T-helper 1 cell treated with Interleukin-12 subunit alpha and Interleukin-12 subunit beta and Interleukin-4 antibody, amounts not matched to agents 30 μg/mL and 1 μg/mL, for 36 hours (primary cell): Measurements from ENCODE around the gene COL4A2.

Experiments
- H3K27ac Mint-ChIP-seq: one replicate; pipeline ENCODE4 v1.8.0; 2021; ENCODE audit warnings: mild to moderate bottlenecking, mixed read lengths
- H3K27me3 Mint-ChIP-seq: one replicate; pipeline ENCODE4 v1.8.0; 2021; ENCODE audit warnings: low read depth, mixed read lengths
- H3K36me3 Mint-ChIP-seq: one replicate; pipeline ENCODE4 v1.8.0; 2021; ENCODE audit warnings: low read depth, mixed read lengths
- H3K4me1 Mint-ChIP-seq: one replicate; pipeline ENCODE4 v1.8.0; 2021; ENCODE audit warnings: low read depth, mixed read lengths
- H3K4me3 Mint-ChIP-seq: one replicate; pipeline ENCODE4 v1.8.0; 2021; ENCODE audit warnings: mild to moderate bottlenecking, moderate library complexity, mixed read lengths
- H3K9me3 Mint-ChIP-seq: one replicate; pipeline ENCODE4 v1.8.0; 2021; ENCODE audit warnings: mixed read lengths

The COL4A2 gene

GRCh38 chr13:110324026-110324749 lies 17.1 kb downstream of the COL4A2 start:
- no peak overlapping the region for H3K27ac Mint-ChIP-seq
- no peaks in the 10 kb centered on the region for H3K36me3 Mint-ChIP-seq
- H3K4me1 Mint-ChIP-seq: peaks cover 10% of the 10 kb centered on the region
- H3K4me3 Mint-ChIP-seq: no peak overlapping the region
- H3K9me3 Mint-ChIP-seq: no peaks in the 10 kb centered on the region
- peaks cover 49% of the 10 kb centered on the region for H3K27me3 Mint-ChIP-seq

GRCh38 chr13:110326263-110326904 lies 19.3 kb downstream of the COL4A2 start:
- no peaks in the 10 kb centered on the region for H3K36me3 Mint-ChIP-seq
- H3K4me3 Mint-ChIP-seq: no peak overlapping the region
- H3K27ac Mint-ChIP-seq: no peak overlapping the region
- no peaks in the 10 kb centered on the region for H3K4me1 Mint-ChIP-seq
- H3K27me3 Mint-ChIP-seq: peaks cover 58% of the 10 kb centered on the region
- no peaks in the 10 kb centered on the region for H3K9me3 Mint-ChIP-seq

GRCh38 chr13:110327051-110327721 lies 20.1 kb downstream of the COL4A2 start:
- H3K36me3 Mint-ChIP-seq: no peaks in the 10 kb centered on the region
- no peaks in the 10 kb centered on the region for H3K9me3 Mint-ChIP-seq
- peaks cover 56% of the 10 kb centered on the region for H3K27me3 Mint-ChIP-seq
- H3K4me1 Mint-ChIP-seq: no peaks in the 10 kb centered on the region
- no peak overlapping the region for H3K27ac Mint-ChIP-seq
- H3K4me3 Mint-ChIP-seq: no peak overlapping the region

DNA sequence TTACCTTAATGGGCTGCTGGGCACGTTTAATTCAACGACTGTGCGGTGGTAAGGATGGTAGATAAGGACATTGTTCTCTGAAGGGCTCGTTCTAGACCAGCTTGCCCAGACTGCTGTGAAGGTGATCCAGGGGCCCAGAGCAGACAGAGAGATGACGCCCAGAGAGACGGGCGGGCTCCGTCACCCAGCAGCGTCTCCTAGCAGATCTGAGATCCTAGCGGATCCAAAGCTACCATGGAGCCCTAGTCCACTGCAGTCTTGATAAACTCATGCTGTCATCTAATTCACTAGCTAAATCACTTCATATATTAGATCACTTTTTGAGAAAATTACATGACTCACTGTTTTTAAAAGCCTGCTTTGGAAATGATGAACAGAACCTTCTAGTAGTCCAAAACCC lies 21.5 kb downstream of the COL4A2 start:
- peaks cover 53% of the 10 kb centered on the region for H3K27me3 Mint-ChIP-seq
- no peaks in the 10 kb centered on the region for H3K4me1 Mint-ChIP-seq
- H3K27ac Mint-ChIP-seq: no peak overlapping the region
- H3K9me3 Mint-ChIP-seq: no peaks in the 10 kb centered on the region
- no peaks in the 10 kb centered on the region for H3K36me3 Mint-ChIP-seq
- no peak overlapping the region for H3K4me3 Mint-ChIP-seq

DNA sequence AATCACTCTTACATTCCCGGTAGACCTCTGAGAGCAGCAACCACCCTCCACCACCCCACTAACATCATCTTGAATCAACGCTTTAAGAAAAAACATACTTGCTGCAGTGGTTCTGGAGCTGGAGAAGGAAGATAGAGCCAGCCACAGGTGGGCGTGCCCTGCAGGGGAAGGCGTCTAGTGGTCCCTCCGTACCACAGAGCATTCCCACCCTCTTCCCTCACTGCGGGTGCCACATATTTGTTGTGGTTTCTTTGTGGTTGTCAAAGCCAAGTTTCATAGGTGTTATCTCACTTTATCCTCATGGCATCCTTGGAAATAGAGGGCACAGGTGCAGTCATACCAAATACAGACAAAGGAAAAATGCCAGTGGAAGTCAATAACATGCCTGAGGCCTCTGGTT lies 22.2 kb downstream of the COL4A2 start:
- Mint-ChIP-seq H3K4me3 (no peak overlapping the region), H3K27me3 (peaks cover 46% of the 10 kb centered on the region), H3K27ac (no peak overlapping the region), H3K36me3 (no peaks in the 10 kb centered on the region), H3K4me1 (no peaks in the 10 kb centered on the region), H3K9me3 (no peaks in the 10 kb centered on the region)

DNA sequence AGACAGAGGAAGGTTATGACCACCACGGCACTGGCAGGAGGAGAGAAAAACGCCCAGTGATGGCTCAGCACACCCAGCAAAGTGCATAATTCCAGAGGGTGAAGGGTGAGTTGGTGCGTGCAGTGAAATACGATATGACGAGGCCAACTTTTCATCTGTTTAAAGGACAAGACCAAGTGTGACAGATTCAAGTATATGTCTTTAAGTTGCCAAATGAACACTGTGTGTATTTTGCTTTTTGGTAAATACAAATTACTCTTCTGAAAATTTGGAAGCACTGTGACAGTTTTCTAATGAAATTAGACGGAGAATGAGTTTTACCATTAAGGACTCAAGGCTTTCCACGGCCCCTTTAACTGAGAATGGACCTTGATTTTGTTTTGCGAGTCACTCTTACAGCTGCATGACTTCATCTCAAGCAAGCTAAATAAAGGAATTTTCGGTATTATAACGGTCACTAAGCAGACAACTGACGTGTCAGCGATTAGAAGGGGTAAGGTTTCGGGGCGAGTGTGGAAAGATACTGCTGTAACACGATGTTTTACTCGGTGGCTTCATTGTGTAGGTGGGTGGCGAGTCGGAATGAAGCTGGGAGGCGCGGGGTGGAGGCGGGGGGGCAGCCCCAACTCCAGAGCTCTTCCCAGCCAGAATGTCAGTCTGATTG lies 22.8 kb downstream of the COL4A2 start:
- peaks cover 40% of the 10 kb centered on the region for H3K27me3 Mint-ChIP-seq
- H3K4me1 Mint-ChIP-seq: no peaks in the 10 kb centered on the region
- H3K9me3 Mint-ChIP-seq: peaks cover 5% of the 10 kb centered on the region
- H3K4me3 Mint-ChIP-seq: no peak overlapping the region
- no peak overlapping the region for H3K27ac Mint-ChIP-seq
- H3K36me3 Mint-ChIP-seq: no peaks in the 10 kb centered on the region

DNA sequence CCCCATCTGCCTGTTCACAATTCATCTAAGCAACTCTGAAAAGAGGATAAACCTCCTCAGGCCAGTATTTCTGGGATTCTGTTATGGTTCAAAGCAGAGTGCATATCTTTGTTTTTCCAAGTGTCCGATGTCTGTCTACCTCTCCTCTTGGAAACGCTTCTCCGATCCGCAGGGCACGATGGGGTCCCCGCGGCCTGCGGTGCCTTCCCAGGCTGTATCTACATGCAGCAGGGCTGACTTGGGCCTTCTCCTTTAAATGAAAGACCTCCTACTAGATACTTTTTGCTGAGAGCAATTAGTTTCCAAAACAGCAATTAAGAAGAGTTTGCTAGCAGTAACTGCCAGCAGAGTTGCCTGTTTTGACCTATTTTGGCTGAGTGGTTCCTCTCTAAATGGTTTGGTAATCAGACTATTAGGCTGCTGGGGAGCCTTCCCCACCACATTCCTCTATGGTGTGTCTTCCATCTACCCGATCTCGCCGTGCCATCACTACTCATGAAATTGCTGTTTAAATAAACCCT lies 23.5 kb downstream of the COL4A2 start:
- H3K4me3 Mint-ChIP-seq: no peak overlapping the region
- no peaks in the 10 kb centered on the region for H3K36me3 Mint-ChIP-seq
- no peak overlapping the region for H3K27ac Mint-ChIP-seq
- peaks cover 45% of the 10 kb centered on the region for H3K27me3 Mint-ChIP-seq
- peaks cover 7% of the 10 kb centered on the region for H3K9me3 Mint-ChIP-seq
- H3K4me1 Mint-ChIP-seq: no peaks in the 10 kb centered on the region

- Mint-ChIP-seq H3K27ac (no peak overlapping the region), H3K4me3 (no peak overlapping the region), H3K27me3 (peaks cover 40% of the 10 kb centered on the region), H3K9me3 (peaks cover 7% of the 10 kb centered on the region), H3K4me1 (no peaks in the 10 kb centered on the region), H3K36me3 (no peaks in the 10 kb centered on the region)
Measured at GRCh38 chr13:110331362-110331761, 24.3 kb downstream of the COL4A2 start.

GRCh38 chr13:110332750-110333149 lies 25.7 kb downstream of the COL4A2 start:
- Mint-ChIP-seq H3K27me3 (peaks cover 29% of the 10 kb centered on the region), H3K4me1 (no peaks in the 10 kb centered on the region), H3K9me3 (peaks cover 7% of the 10 kb centered on the region), H3K36me3 (no peaks in the 10 kb centered on the region), H3K27ac (no peak overlapping the region), H3K4me3 (no peak overlapping the region)

DNA sequence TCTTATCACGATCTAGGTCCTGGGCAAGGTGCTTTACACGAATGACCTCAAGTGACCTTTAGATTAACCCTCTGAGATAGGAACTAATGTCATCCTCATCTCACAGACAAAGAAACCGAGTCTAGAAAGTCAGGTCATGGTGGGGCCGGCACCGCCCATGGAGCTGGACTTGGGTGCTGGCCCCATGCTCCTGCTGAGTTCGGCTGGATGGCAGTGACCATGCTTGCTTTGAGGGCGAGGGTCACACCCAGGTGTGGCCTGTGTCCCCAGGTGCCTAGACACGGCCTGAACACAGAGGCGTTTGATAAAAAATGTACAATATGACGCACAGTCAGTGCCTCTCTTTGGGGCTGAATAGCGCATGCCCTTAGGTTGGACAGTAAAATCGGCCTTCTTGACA lies 26.8 kb downstream of the COL4A2 start:
- no peaks in the 10 kb centered on the region for H3K4me1 Mint-ChIP-seq
- no peak overlapping the region for H3K4me3 Mint-ChIP-seq
- H3K27me3 Mint-ChIP-seq: peaks cover 29% of the 10 kb centered on the region
- H3K27ac Mint-ChIP-seq: no peak overlapping the region
- H3K9me3 Mint-ChIP-seq: peaks cover 7% of the 10 kb centered on the region
- no peaks in the 10 kb centered on the region for H3K36me3 Mint-ChIP-seq

- H3K27me3 Mint-ChIP-seq: peaks cover 26% of the 10 kb centered on the region
- H3K4me3 Mint-ChIP-seq: no peak overlapping the region
- no peaks in the 10 kb centered on the region for H3K36me3 Mint-ChIP-seq
- H3K27ac Mint-ChIP-seq: no peak overlapping the region
- H3K4me1 Mint-ChIP-seq: peaks cover 3% of the 10 kb centered on the region
- peaks cover 7% of the 10 kb centered on the region for H3K9me3 Mint-ChIP-seq
Measured at GRCh38 chr13:110334256-110334655, 27.2 kb downstream of the COL4A2 start.

GRCh38 chr13:110334841-110335490 lies 27.9 kb downstream of the COL4A2 start:
- Mint-ChIP-seq H3K36me3 (no peaks in the 10 kb centered on the region), H3K27me3 (peaks cover 22% of the 10 kb centered on the region), H3K9me3 (peaks cover 7% of the 10 kb centered on the region), H3K27ac (no peak overlapping the region), H3K4me3 (no peak overlapping the region), H3K4me1 (peaks cover 3% of the 10 kb centered on the region)

DNA sequence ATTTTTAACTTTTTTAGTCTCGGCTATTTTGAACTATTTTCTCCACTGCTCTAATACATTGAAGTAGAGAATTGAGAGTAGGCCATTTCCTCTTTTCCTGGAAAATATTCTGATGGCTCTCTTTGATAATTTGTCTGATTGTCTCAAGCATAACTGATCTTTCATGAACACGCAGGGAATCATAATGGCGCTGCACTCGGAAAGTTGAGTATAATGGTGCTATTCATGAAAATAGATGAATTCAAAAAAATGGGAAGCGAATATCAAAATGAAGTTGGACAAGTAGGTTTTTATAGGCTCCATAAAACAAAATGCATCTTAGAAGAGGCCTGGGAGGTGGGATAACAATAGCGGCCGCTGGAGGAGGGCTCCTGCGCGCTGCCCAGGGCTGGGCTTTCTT lies 29.0 kb downstream of the COL4A2 start:
- H3K27me3 Mint-ChIP-seq: peaks cover 23% of the 10 kb centered on the region
- H3K9me3 Mint-ChIP-seq: peaks cover 7% of the 10 kb centered on the region
- no peak overlapping the region for H3K4me3 Mint-ChIP-seq
- H3K27ac Mint-ChIP-seq: no peak overlapping the region
- peaks cover 14% of the 10 kb centered on the region for H3K4me1 Mint-ChIP-seq
- H3K36me3 Mint-ChIP-seq: no peaks in the 10 kb centered on the region

GRCh38 chr13:110336681-110337080 lies 29.6 kb downstream of the COL4A2 start:
- peaks cover 27% of the 10 kb centered on the region for H3K27me3 Mint-ChIP-seq
- H3K4me1 Mint-ChIP-seq: peaks cover 20% of the 10 kb centered on the region
- peaks cover 2% of the 10 kb centered on the region for H3K36me3 Mint-ChIP-seq

More at GRCh38 chr13:110336681-110337080, 29.6 kb downstream of the COL4A2 start:
- H3K4me3 Mint-ChIP-seq: no peak overlapping the region
- H3K9me3 Mint-ChIP-seq: peaks cover 7% of the 10 kb centered on the region
- H3K27ac Mint-ChIP-seq: no peak overlapping the region
